IPS-NIHi7 (cell line): Measurements from ENCODE around the gene UNCX.

Experiments
- DNase-seq: peaks from one replicate; pipeline ENCODE4 v3.0.0; 2012; ENCODE audit warnings: mixed read lengths; ENCODE audit errors: extremely low spot score

UNCX gene

GRCh38 chr7:1232103-1232466, 587 bp upstream of the UNCX start:
- no peak for DNase-seq

- DNase-seq: no peak
Measured at GRCh38 chr7:1233333-1234048, 819 bp downstream of the UNCX start.

GRCh38 chr7:1234049-1234880, 1.6 kb downstream of the UNCX start:
- no peak for DNase-seq

GRCh38 chr7:1234881-1235500, 2.3 kb downstream of the UNCX start:
- no peak for DNase-seq

GRCh38 chr7:1235501-1236131, 2.9 kb downstream of the UNCX start:
- no peak for DNase-seq

- no peak for DNase-seq
Measured at GRCh38 chr7:1236132-1236661, 3.5 kb downstream of the UNCX start.

- DNase-seq: no peak
Measured at GRCh38 chr7:1236831-1237701, 4.4 kb downstream of the UNCX start.

GRCh38 chr7:1237704-1238255, 5.1 kb downstream of the UNCX start:
- no peak for DNase-seq

GRCh38 chr7:1238450-1238882, 5.8 kb downstream of the UNCX start:
- no peak for DNase-seq

GRCh38 chr7:1238931-1239802, 6.5 kb downstream of the UNCX start:
- DNase-seq: no peak

GRCh38 chr7:1239803-1240516, 7.3 kb downstream of the UNCX start:
- no peak for DNase-seq

GRCh38 chr7:1240517-1241257, 8.0 kb downstream of the UNCX start:
- no peak for DNase-seq

GRCh38 chr7:1241258-1241602, 8.6 kb downstream of the UNCX start:
- no peak for DNase-seq

- no peak for DNase-seq
Measured at GRCh38 chr7:1241603-1242255, 9.1 kb downstream of the UNCX start.

GRCh38 chr7:1242256-1242605, 9.6 kb downstream of the UNCX start:
- DNase-seq: no peak

GRCh38 chr7:1242606-1243289, 10.1 kb downstream of the UNCX start:
- no peak for DNase-seq

- DNase-seq: no peak
Measured at GRCh38 chr7:1243290-1243963, 10.8 kb downstream of the UNCX start.
